ENCODE measurements around the gene PTOV1.
"Not testable (repeated sequence)": the region's sequence is repeated elsewhere in the genome, so short reads cannot be mapped to it uniquely, and the experiment has no call there.

The PTOV1 gene

GRCh38 chr19:49817964-49818648, 32.9 kb upstream of the PTOV1 start, which contains the start of gene MED25:
Gene MED25 (plus strand): TSS chr19:49818289. CDS start chr19:49818342, 53 bp downstream.
- peak within 1 kb of the TSS; percentile 95 for H3K4me3 ChIP-seq (ENCODE audit: low read depth, low read length)

- H3K4me3 ChIP-seq (ENCODE audit: low read depth, low read length): peak overlapping the region; percentile 95
Measured at GRCh38 chr19:49818649-49819370, 32.1 kb upstream of the PTOV1 start.

DNA sequence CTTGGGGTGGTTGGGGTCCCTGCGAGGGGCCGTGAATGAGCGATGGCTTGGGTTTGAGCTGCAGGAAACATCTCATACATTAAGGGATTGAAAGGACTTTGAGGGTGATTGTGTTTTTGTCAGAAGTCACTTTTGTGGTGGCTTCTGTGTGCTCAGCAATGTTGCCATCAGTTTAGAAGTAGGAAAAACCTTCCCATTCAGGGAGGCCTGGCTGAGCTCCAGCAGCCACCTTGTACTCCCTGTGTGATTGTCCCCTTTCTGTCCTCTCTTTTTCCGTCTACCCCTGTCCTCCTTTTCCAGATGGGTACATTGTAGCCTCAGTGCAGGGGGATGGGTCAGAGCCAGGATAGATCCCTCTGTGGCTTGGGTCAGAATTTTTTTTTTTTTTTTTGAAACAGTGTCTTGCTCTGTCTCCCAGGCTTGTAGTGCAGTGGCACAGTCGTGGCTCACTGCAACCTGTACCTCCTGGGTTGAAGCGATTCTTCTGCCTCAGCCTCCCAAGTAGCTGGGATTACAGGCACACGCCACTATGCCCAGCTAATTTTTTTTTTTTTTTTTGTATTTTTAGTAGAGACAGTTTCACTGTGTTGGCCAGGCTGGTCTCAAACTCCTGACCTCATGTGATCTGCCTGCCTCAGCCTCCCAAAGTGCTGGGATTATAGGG, 31.4 kb upstream of the PTOV1 start:
- not testable (repeated sequence) for H3K4me3 ChIP-seq (ENCODE audit: low read depth, low read length)

GRCh38 chr19:49820125-49820524, 30.8 kb upstream of the PTOV1 start:
- H3K4me3 ChIP-seq (ENCODE audit: low read depth, low read length): no peak overlapping the region

DNA sequence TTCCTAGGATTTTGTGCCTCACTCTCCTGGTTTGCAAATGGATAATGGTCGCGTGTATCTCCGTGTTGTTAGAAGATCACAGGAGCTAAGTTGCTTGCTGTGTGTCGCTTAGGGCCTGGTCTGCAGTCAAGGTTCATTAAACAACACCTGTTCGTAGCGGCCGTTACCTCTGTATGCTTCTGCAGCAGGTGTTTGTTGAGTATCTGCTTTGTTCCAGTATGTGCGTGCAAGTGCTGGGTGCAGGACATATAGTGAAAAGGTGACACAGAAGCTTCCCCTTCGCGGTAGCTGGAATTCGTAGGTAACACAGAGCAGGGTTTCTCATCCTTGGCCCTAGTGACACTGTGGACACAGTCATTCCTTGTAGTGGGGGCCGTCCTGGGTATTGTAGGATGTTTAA, 27.5 kb upstream of the PTOV1 start:
- H3K4me3 ChIP-seq (ENCODE audit: low read depth, low read length): no peak overlapping the region

- no peak overlapping the region for H3K4me3 ChIP-seq (ENCODE audit: low read depth, low read length)
Measured at GRCh38 chr19:49824662-49825061, 26.3 kb upstream of the PTOV1 start.

DNA sequence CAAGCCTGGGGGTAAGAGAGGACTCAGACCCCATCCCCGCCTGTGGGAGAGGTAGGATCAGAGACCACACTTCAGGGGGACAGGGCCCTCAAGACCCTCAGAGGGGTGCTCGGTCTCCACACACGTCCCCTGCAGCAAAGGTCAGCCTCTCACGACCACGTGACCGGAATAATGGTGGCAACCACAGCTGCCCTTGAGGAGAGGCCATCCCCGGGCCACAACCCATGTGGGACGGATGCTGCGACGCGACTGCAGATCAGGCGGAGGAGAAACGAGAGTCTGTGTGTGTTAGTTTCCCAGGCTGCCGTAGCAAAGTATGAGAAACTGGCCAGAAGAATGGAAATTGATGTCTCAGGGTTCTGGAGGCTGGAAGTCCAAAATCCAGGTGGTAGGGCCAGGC, 23.9 kb upstream of the PTOV1 start:
- no peak overlapping the region for H3K4me3 ChIP-seq (ENCODE audit: low read depth, low read length)

- no peak overlapping the region for H3K4me3 ChIP-seq (ENCODE audit: low read depth, low read length)
Measured at GRCh38 chr19:49829200-49829599, 21.8 kb upstream of the PTOV1 start.

GRCh38 chr19:49829721-49830120, 21.2 kb upstream of the PTOV1 start:
- no peak overlapping the region for H3K4me3 ChIP-seq (ENCODE audit: low read depth, low read length)

GRCh38 chr19:49830766-49831165, 20.2 kb upstream of the PTOV1 start:
- no peak overlapping the region for H3K4me3 ChIP-seq (ENCODE audit: low read depth, low read length)

GRCh38 chr19:49831592-49831991, 19.4 kb upstream of the PTOV1 start:
- no peak overlapping the region for H3K4me3 ChIP-seq (ENCODE audit: low read depth, low read length)

DNA sequence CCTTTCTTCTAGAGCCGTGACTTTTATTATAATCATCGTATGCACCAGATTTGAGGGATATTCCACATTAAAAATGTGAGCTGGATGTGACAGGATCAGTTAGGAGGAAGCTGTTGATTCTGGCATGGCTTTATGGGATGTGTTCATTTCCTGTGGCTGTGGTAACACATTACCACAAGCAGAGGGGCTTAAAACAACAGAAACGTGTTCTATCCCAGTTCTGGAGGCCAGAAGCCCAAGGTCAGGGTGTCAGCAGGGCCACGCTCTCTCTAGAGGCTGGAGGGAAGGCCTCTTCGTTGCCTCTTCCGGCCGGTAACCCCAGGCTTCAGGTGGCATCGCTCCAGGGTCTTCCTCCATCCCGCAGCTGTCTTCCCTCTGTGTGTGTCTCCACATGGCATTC, 18.4 kb upstream of the PTOV1 start:
- H3K4me3 ChIP-seq (ENCODE audit: low read depth, low read length): no peak overlapping the region

DNA sequence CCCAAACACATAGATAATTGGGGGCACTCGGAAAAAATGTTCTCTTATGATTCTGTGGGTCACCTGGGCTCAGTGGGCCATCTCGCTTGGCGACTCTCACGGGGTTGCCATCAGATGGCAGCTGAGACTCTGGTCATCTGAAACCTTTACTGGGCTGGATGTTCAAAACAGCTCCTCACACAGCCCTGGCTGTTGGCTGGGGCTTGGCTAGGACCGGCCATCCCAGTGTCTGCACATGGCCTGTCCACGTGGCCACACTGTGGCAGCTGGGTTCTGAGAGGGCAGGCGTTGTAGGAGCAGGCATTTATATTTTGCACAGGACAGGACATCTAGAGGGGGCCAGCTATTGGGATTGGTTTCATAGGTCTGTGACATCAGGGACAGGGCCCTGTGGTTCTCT, 17.4 kb upstream of the PTOV1 start:
- no peak overlapping the region for H3K4me3 ChIP-seq (ENCODE audit: low read depth, low read length)

DNA sequence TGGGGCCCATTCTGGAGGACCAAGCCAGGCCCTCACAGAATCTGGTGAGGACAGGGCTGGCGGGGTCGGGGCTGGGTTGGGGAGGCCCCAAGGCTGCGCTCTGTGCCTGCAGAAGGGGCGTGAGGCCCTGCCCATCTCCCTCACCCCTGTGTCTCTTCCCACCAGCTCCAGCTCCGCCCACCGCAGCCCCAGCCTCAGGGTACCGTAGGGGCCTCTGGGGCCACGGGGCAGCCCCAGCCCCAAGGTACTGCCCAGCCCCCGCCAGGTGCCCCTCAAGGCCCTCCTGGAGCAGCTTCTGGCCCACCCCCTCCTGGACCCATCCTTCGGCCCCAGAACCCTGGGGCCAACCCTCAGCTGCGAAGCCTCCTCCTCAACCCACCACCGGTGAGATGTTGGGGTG, 15.4 kb upstream of the PTOV1 start:
- H3K4me3 ChIP-seq (ENCODE audit: low read depth, low read length): no peak overlapping the region

GRCh38 chr19:49836176-49837008, 14.6 kb upstream of the PTOV1 start:
- H3K4me3 ChIP-seq (ENCODE audit: low read depth, low read length): no peak overlapping the region

DNA sequence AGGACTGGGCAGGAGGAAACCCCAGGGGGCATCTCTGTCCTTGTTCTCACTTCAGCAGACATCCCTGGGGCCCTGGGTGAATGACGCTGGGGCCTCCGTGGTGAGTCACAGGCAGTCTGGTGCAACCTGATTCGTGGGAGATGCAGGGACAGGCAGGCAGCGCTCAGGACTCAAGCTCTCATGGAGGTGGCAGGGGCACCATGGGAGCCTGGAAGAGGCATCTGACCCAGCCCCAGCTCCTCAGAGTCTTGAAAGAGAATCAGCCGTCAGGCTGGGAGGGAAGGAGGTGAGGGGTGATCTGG, 14.0 kb upstream of the PTOV1 start:
- H3K4me3 ChIP-seq (ENCODE audit: low read depth, low read length): no peak overlapping the region

DNA sequence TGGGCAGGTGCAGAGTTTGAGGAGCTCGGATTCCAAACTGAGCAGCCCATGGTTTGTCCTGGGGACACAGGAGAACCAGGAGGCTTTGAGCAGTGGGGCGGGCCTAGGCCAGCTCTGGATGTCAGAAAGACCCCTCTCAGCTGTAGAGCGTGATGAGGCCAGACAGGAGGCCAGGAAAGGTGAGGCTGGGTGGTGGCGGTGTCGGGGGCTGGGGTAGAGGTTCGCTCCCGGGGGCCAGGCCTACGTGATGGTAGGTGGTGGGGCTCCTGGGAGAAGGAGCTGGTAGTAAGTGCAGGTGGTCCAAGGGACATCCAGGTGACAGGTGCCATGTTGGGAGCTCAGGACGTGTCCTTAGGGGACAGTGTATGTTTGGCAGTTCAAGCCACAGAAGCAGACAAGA, 13.5 kb upstream of the PTOV1 start:
- H3K4me3 ChIP-seq (ENCODE audit: low read depth, low read length): no peak overlapping the region

GRCh38 chr19:49838885-49839588, 11.9 kb upstream of the PTOV1 start:
- no peak overlapping the region for H3K4me3 ChIP-seq (ENCODE audit: low read depth, low read length)

GRCh38 chr19:49839713-49840112, 11.2 kb upstream of the PTOV1 start:
- no peak overlapping the region for H3K4me3 ChIP-seq (ENCODE audit: low read depth, low read length)

DNA sequence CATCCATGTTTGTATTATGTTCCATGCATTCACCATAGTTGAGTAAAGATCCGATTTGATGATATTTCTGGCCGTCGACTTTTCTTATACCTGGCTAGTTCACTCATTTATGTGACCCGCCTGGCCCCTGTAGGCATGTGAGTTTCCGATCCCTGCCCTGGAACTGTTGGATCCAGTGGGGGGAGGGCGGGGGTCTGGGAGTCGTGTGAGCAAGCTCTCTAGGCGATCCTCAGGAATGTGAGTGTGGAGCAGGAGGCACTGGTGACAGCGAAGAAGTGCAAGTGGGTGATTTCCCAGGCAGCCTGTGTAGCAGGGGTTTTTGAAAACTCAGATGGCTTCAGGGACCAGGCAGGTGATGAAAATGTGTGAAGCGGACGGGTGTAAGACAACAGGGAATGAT, 10.6 kb upstream of the PTOV1 start:
- H3K4me3 ChIP-seq (ENCODE audit: low read depth, low read length): no peak overlapping the region

DNA sequence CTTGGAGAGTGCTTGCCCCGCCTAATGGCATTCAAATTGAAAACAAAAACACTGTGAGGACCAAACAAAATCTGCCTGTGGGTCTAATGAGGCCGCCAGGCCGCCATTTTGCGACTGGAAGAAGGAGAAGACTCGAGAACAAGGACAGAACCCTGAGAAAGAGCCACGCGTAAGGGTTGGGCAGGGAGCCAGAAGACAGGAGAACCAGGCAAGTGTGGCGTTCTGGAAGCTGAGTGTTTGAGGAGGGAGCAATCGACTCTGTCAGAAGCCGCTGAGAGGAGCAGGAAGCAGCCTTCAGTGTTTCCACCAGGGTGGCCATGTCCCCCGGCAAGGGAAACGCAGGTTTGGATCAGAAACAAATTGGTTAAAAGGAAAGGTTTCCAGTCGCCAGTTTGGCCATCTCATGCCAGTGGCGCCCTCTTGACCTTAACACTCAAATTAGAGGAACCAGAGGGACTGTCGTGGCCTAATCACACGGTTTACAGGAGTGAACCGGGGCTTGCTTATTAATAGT, 10.2 kb upstream of the PTOV1 start:
- no peak overlapping the region for H3K4me3 ChIP-seq (ENCODE audit: low read depth, low read length)
